Fibroblast of peridontal ligament (primary cell): Measurements from ENCODE around the gene WSCD2.
A peak's percentile ranks its signal among the peaks of the same experiment; 100 is the strongest.

Experiments
- DNase-seq: peaks from one replicate; pipeline ENCODE4 v3.0.0-alpha.2; 2010; ENCODE audit errors: extremely low read depth

Gene WSCD2

DNA sequence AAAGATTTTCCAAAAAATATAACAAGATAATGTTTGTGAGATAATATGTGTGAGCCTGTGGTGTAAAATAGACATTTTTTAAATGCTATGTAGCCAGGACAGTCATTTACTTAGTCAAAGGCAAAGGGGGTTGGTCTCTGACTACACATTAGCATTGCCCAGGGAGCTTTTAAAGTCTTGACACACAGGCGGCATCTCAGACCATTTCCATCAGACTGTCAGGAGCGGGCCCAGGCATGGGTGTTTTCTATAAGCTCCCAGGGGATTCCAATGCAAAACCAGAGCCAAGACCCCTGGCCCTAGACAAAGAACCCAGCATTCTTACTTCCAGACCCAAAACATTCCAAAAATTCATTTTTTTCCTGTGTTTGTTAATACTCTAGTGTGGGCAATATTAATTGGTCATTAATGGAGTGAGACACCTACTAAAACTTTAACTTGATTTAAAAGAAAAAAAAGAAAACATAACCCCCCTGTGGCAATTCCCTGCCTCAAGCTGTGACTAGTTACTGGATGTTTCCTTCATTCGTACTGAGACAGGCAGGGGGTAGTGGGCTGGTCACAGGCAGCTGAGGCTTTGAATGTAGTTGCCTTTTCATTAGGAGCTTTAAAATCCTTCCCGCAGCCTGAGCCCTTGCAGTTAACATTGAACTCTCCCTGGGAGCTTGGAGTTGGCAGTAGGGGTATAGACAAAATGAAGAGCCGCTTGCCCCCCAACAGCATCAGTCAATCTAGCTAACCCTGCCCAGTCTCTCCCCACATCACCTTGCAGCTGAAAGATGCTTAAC is 106.3 kb downstream of the WSCD2 start:
- DNase-seq, result no peak

GRCh38 chr12:108235985-108236263 is 106.8 kb downstream of the WSCD2 start:
- no peak for DNase-seq

DNA sequence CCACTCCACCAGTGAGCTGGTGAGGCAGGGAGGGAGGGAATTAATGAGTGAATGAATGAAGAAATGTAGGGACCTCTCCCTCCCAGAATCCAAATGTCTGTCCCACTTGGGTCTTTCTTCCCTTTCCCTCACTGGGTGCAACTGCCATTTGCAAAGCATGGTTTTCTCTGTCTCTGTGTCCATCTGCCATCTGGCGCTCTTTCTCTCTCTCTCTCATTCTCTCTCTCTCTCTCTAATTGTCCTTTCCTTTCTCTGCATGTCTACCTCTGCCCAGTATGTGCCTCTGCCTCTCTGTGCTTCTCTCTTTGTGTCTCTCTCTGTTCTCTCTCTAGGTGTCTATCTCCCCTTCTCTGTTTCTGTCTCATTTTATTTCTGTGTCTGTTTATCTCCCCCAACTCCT is 107.3 kb downstream of the WSCD2 start:
- no peak for DNase-seq

- no peak for DNase-seq
Measured at GRCh38 chr12:108237272-108237671, 108.2 kb downstream of the WSCD2 start.

DNA sequence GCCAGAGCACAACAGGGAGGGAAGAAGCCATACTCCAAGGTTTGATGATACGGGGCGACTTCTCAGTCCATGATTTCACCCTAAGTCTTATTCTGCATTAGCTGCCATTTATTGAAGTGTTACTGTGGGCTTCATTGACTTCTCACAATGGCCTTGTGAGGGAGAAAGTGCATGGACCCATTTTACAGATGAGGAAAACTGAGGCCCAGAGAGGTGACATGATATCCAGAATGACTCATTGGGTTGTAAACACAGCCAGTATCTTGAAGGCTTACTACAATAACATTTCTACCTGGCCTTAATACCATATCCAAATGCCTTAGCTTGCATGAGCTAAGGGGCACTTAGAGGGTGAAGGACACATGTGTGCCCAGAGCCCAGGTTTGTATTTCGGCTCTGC is 109.4 kb downstream of the WSCD2 start:
- DNase-seq, result no peak

GRCh38 chr12:108239378-108239777 is 110.3 kb downstream of the WSCD2 start:
- DNase-seq, result no peak

GRCh38 chr12:108240027-108240785 is 111.1 kb downstream of the WSCD2 start:
- DNase-seq, result no peak

DNA sequence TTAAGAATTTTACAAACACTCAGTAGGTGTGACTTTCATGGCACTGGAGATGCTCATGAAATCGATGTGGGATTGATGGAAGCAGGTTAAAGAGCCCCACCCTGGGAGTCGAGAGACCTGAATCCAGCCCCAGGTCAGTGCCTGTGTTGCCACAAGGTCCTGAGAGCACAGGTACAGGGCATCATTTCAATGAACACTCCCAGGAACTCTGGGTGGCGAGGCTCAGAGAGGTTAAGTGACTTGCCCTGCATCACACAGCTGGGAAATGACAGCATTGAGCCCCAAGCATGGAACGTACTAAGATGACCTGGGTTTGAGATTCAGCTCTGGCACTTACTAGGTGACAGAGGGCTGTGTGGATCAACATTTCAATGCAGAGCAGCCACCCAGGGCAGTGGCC is 111.8 kb downstream of the WSCD2 start:
- DNase-seq, result no peak

- DNase-seq, result peak; percentile 18
Measured at GRCh38 chr12:108241986-108242703, 113.1 kb downstream of the WSCD2 start.

DNA sequence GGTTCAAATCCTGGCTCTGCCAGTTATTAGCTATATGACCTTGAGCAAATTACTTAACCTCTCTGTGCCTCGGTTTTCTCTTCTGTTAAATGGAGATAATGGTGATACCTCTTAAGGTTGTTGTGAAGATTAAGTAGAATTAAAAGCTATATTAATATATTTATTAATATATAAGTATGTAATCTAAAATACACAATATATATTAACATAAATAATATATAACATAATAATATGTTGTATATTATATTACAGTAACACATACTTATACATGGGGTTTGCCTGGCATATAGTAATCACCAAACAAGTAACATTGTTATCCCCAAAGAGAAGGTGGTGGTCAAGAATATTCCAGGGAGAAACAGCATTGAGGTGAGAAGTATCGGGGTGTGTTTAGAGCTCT is 118.0 kb downstream of the WSCD2 start:
- DNase-seq, result no peak

GRCh38 chr12:108248011-108248410 is 118.9 kb downstream of the WSCD2 start:
- DNase-seq, result no peak

DNA sequence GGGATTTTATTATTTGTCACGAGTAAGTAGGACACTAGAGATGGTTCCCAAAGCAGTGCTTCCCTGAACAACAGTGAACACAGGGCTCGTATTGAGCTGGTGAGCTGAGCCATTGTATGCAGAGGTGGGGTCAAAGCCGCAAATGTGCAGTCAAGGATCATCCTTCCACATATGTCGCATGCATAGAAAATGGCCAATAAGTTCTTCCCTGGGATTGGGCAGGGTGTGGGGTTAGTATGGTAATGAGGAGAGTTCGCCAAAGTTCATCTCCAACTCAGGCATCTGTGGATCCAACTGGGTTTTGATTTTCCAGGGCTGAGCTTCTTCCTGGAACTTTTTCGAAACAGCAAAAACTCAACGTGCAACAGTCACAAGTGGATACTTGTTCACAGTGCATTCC is 123.4 kb downstream of the WSCD2 start:
- DNase-seq, result no peak

- no peak for DNase-seq
Measured at GRCh38 chr12:108253540-108253939, 124.5 kb downstream of the WSCD2 start.

DNA sequence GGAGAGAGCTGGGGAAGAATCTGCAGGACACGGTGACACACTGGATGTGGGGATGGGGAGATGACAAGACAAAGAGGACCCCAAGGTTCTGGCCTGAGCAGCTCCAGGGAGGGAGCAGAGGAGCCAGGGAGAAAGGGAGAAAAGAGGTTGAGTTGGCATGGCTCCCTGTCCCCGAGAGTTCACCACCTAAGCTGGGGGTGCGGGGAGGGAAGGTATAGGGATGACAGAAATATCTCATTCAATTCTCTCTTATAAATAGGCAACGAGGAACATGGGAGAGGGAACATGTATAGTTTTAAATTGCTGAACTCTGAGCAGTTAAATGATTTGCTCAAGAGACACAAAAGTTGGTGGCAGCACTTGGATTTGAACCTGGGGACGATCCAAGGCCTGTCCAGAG is 124.9 kb downstream of the WSCD2 start:
- no peak for DNase-seq

DNA sequence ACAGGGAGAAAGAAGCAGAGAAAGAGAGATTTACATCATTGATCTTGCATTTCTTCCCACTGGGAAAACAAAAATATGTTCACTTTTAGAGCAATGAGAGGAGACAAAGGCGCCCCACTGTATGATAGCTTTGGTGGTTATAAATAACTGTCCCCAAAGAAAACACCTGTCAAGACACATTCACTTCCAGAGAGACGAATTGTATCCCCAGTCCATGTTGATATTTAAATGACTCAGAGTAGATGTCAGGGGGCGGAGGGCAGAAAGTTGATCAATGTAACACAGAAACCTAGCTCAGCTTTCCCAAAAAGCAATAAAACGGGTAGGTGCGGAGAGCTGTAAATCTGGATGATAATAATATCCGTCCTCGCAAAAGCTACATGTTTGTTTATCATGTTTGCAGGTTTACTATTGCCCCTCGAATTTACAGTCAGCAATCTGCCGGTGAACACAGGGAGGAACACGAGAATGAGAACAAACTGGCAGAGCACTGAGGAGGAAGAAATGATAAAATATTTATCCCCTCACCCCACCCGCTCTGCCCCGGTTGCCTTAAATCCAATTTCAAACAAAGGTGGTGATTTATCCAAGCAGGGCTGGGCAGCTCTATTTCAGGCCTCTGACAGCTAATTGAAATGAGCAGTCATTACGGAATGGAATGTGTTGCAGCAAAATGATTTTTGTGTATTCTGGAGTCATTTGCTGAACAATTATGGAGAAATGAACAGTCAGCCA is 125.6 kb downstream of the WSCD2 start:
- no peak for DNase-seq

DNA sequence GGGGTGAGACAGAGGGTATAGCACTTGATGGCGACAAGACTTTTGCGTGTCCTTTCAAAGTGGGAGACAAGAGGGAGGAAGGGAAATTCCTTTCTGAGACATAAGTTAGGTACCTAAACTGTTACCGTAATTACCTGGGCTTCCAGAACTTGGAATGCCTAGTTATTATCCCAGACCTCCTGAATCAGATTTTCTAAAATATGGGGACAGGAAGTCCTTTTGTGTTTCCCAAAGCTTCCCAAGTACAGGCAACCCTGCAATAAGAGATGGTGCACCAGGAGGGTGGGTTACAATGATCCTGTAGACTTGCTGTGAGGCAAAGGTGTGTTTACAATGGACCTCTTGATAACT is 126.1 kb downstream of the WSCD2 start:
- no peak for DNase-seq

DNA sequence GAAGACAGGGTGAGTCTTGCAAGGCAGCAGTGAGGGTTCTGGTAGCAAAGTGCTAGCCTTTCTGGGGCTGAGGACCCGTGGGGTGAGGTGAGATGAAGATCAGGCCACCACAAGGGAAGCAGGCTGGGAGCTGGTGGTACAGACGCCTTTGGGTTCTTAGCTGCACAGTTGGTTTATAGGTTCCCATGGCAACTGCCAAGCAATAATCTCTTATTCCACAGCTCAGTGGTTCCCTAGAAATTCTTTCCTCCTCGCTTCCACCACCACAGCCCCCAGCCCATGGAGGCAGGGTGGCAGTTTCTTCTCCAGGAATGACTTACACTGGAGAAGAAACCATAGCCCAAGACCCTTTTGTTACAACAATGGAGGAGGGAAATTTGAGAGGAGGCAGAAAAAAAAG is 127.9 kb downstream of the WSCD2 start:
- no peak for DNase-seq

DNA sequence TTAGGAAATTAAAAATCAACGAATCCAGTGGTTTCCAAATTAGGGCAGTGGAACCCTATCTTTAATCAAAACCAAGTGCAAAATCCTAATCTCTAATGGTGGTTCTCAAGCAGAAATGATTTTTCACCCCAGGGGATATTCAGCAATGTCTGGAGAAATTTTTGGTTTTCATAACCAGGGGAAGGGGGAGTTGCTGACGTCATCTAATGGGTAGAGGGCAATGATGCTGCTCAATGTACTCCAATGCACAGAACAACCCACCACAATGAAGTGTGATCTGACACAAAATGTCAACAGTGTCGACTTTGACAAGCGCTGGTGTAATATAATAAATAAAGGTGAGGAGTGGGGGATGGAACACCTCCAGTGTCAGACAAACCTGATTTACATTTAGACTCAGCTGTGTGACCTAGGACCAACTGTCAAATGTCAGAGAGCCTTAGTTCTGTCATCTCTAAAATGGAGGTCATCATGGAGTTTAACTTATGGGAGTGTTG is 128.6 kb downstream of the WSCD2 start:
- no peak for DNase-seq

DNA sequence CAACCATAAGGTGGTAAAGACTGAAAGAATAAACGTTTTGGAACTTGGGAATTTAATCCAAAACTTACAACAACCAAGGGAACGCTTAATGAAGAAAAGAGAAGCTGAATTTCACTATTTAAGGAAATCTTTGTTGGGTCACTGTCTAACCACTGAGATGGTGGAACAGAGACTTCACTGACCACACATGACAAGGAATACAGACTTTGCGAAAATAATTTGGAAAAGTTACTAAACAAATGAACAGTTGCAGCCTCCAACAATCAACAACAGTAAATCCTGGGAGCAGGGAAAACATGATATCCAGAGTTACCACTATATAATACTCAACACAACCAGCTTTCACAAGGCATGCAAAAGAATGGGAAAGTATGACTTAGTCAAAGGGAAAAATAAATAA is 131.0 kb downstream of the WSCD2 start:
- DNase-seq, result no peak

DNA sequence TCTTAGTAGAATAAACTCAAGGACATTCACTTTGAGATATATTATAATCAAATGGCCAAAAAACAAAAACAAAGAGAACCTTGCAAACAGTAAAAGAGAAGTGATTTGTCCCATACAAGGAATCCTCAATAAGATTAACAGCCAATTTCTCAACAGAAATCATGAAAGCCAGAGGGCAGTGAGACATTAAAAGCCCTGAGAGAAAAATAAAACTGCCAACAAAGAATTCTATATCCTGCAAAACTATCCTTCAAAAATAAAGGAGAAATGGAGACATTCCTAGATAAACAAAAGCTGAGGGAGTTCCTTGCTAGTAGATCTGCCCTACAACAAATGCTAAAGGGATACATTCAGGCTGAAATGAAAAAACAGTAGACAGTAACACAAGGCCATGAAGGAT is 131.9 kb downstream of the WSCD2 start:
- DNase-seq, result no peak

DNA sequence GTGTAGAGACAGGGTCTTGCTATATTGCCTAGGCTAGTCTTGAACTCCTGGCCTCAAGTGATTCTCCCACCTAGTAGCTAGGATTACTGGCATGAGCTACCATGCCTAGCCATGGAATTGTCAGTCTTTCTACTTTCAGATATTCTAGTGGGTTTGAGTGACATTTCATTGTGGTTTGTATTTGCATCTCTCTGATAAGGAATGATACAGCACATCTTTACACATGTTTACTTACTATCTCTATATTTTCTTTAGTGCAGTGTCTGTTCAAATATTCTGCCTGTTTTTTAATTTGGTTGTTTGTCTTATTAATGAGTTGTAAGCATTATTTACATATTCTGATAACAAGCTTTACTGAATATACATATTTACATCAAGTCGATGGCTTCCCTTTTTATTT is 136.4 kb downstream of the WSCD2 start:
- DNase-seq, result no peak

DNA sequence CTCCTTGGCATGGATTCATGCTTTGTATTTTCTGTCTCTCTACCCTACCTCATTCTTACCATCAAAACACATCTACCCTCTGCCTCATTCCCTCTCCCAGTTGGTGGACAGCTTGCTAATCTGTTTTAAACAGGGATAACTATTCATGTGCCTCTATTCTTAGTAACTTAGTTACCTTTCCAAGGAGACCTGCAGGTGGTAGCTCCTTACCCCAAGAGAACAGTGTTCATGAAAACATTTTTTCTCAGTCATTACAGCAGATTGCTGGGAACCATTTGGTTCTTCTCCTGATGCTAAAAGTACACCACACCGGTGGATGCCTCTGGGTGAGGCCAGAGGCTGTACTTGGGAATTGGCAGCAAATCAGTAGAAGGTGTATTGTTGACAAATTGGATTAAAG is 137.0 kb downstream of the WSCD2 start:
- no peak for DNase-seq
